ENCODE measurements around the gene ATP1B1.

- TF ChIP-seq SP1 (IDR thresholded peaks at IDR 0.05; ENCODE audit: low read depth) (no peak), CTCF (IDR thresholded peaks at IDR 0.05 in 2 of 3, conservative IDR thresholded peaks at IDR 0.05 in 1 of 3; ENCODE audit: borderline replicate concordance in 1 of 3, insufficient read depth in 1 of 3, low read depth in 2 of 3, low read length in 2 of 3) (no peak), EGR1 (IDR thresholded peaks at IDR 0.05; ENCODE audit: low read depth) (no peak)
Observed at GRCh38 chr1:169180174-169180573, 73.7 kb downstream of the ATP1B1 start.
